MM.1S (cell line): Measurements from ENCODE around the gene MB.

Source experiments
- CTCF ChIP-seq: fragments of 300-600 bp; sonication (generic); IDR thresholded peaks from 2 replicates; pipeline ENCODE4 v1.5.1; 2016; ENCODE audit warnings: antibody characterized with exemption, low read length, mixed read lengths
- EZH2 ChIP-seq: fragments of 300-600 bp; sonication (generic); optimal IDR thresholded peaks from 2 replicates; pipeline ENCODE3; 2017; ENCODE audit warnings: low read depth, mild to moderate bottlenecking, antibody characterized with exemption, low read length, mixed read lengths
- EZH2phosphoT487 ChIP-seq: fragments of 300-600 bp; sonication (generic); IDR thresholded peaks from 2 replicates; pipeline ENCODE4 v1.6.1; 2018; ENCODE audit warnings: antibody characterized with exemption, low read length

GRCh38 chr22:35661464-35661863, 44.3 kb upstream of the MB start:
- TF ChIP-seq CTCF (no peak), EZH2phosphoT487 (no peak), EZH2 (no peak)
